SK-N-SH (cell line): ENCODE measurements around the gene ASCL5. TPM values are rescaled to one million over a fixed set of nuclear protein-coding genes. Genes with fewer than 3 reads are reported as not detected.

Source experiments
- CTCF ChIA-PET: fragments of 300-600, 350-600 bp; formaldehyde crosslinking; extraction: SDS; loops from one replicate; lab custom pipeline; 2021; lab: Yijun Ruan, JAX
- POLR2A ChIA-PET: fragments of 350-600 bp; sonication (Branson Sonifier 250); formaldehyde crosslinking; extraction: SDS; loops from one replicate; lab custom pipeline; 2020; ENCODE audit warnings: antibody characterized with exemption, inconsistent platforms; lab: Yijun Ruan, JAX
- DNase-seq: peaks from one replicate; pipeline ENCODE4 v3.0.0; 2012
- H2AFZ ChIP-seq: fragments of 200-600 bp; sonication (generic); 2 replicates; pipeline ENCODE4 v1.8.1; 2016; ENCODE audit warnings: antibody characterized with exemption, mild to moderate bottlenecking, low read depth
- H3F3A ChIP-seq: fragments of 200-600 bp; sonication (generic); replicated peaks from 2 replicates; pipeline ENCODE3; 2016; ENCODE audit warnings: antibody characterized with exemption, mild to moderate bottlenecking; ENCODE audit not compliant: insufficient read depth
- H3K27ac ChIP-seq, 2 experiments: fragments of 200-500 bp in 1 of 2; fragments of 200-600 bp in 1 of 2; sonication (Bioruptor generic) in 1 of 2; sonication (generic), shearing (Covaris generic) in 1 of 2; 2 replicates each; pipeline versions ENCODE4 v1.5.1 to v1.6.1; 2014 to 2016; ENCODE audit warnings: low read depth in 2 of 2, inconsistent platforms in 1 of 2, low read length in 1 of 2, mild to moderate bottlenecking in 1 of 2, mixed read lengths in 1 of 2
- H3K27me3 ChIP-seq: fragments of 200-600 bp; sonication (generic), shearing (Covaris generic); 2 replicates; pipeline ENCODE4 v1.6.1; 2016; ENCODE audit warnings: mixed run types; ENCODE audit not compliant: insufficient read depth
- H3K36me3 ChIP-seq, 2 experiments: fragments of 200-500 bp in 1 of 2; fragments of 200-600 bp in 1 of 2; sonication (Bioruptor generic) in 1 of 2; sonication (generic) in 1 of 2; replicated peaks in 1 of 2; 2 replicates each; pipeline versions ENCODE3 to v1.5.1; 2014 to 2016; ENCODE audit warnings: low read length in 1 of 2, mild to moderate bottlenecking in 1 of 2; ENCODE audit not compliant: insufficient read depth in 2 of 2, control insufficient read depth in 1 of 2
- H3K4me1 ChIP-seq, 2 experiments: fragments of 200-500 bp in 1 of 2; fragments of 200-600 bp in 1 of 2; sonication (Bioruptor generic) in 1 of 2; sonication (generic), shearing (Covaris generic) in 1 of 2; 2 replicates each; pipeline versions ENCODE4 v1.5.1 to v1.6.1; 2014 to 2016; ENCODE audit warnings: low read depth in 1 of 2, low read length in 1 of 2, mixed run types in 1 of 2; ENCODE audit not compliant: insufficient read depth in 2 of 2, control insufficient read depth in 1 of 2
- H3K4me2 ChIP-seq: fragments of 200-600 bp; sonication (generic), shearing (Covaris generic); 2 replicates; pipeline ENCODE4 v1.6.1; 2017; ENCODE audit warnings: mixed run types
- H3K4me3 ChIP-seq, 2 experiments: fragments of 200-500 bp in 1 of 2; fragments of 200-600 bp in 1 of 2; sonication (Bioruptor generic) in 1 of 2; sonication (generic), shearing (Covaris generic) in 1 of 2; 2 replicates each; pipeline versions ENCODE4 v1.5.1 to v1.8.1; 2014 to 2016; ENCODE audit warnings: low read depth in 2 of 2, inconsistent platforms in 1 of 2, low read length in 1 of 2, mild to moderate bottlenecking in 1 of 2, mixed read lengths in 1 of 2, moderate library complexity in 1 of 2
- H3K79me2 ChIP-seq: fragments of 200-600 bp; sonication (generic); 2 replicates; pipeline ENCODE4 v1.8.1; 2017; ENCODE audit warnings: mild to moderate bottlenecking; ENCODE audit not compliant: insufficient read depth
- H3K9ac ChIP-seq: fragments of 200-600 bp; sonication (generic); 2 replicates; pipeline ENCODE4 v1.6.1; 2017; ENCODE audit warnings: mixed run types
- H3K9me2 ChIP-seq: fragments of 200-600 bp; sonication (generic); 2 replicates; pipeline ENCODE4 v1.6.1; 2017; ENCODE audit warnings: mixed run types
- H3K9me3 ChIP-seq: fragments of 200-600 bp; sonication (generic); 2 replicates; pipeline ENCODE4 v1.6.1; 2017; ENCODE audit warnings: mixed run types, mild to moderate bottlenecking, moderate library complexity
- H4K20me1 ChIP-seq: fragments of 200-600 bp; sonication (generic); 2 replicates; pipeline ENCODE4 v1.6.1; 2017; ENCODE audit warnings: mild to moderate bottlenecking, mixed run types; ENCODE audit not compliant: insufficient read depth
- CHD2 ChIP-seq: fragments of 150-350 bp; IDR thresholded peaks from 2 replicates; pipeline ENCODE4 v1.6.1; 2018; ENCODE audit warnings: low read length; ENCODE audit not compliant: partially characterized antibody
- EP300 ChIP-seq, 2 experiments: IDR thresholded peaks; 2 replicates each; pipeline versions ENCODE4 v1.4.0 to v1.6.1; 2012; ENCODE audit warnings: borderline replicate concordance in 1 of 2, low read depth in 1 of 2, low read length in 1 of 2
- FOSL2 ChIP-seq: IDR thresholded peaks from 2 replicates; pipeline ENCODE4 v1.4.0; 2012; ENCODE audit warnings: low read depth, mild to moderate bottlenecking, moderate library complexity, borderline replicate concordance
- FOXJ3 ChIP-seq: sonication (generic); formaldehyde crosslinking; IDR thresholded peaks from 2 replicates; pipeline ENCODE4 v1.5.1; 2020; ENCODE audit warnings: mild to moderate bottlenecking, missing genetic modification reagents
- MEF2A ChIP-seq: IDR thresholded peaks from 2 replicates; pipeline ENCODE4 v1.4.0; 2012; ENCODE audit warnings: low read depth, borderline replicate concordance
- NRF1 ChIP-seq: IDR thresholded peaks from 2 replicates; pipeline ENCODE4 v1.6.1; 2012; ENCODE audit warnings: low read depth, mild to moderate bottlenecking, low read length
- POLR2AphosphoS5 ChIP-seq: IDR thresholded peaks from 2 replicates; pipeline ENCODE4 v1.6.1; 2012; ENCODE audit warnings: low read depth, low read length
- RCOR1 ChIP-seq: fragments of 150-350 bp; IDR thresholded peaks from 2 replicates; pipeline ENCODE4 v1.6.1; 2017; ENCODE audit warnings: antibody characterized with exemption, low read length
- RFX5 ChIP-seq: IDR thresholded peaks from 2 replicates; pipeline ENCODE4 v1.6.1; 2012; ENCODE audit warnings: mild to moderate bottlenecking, improper control_type of control experiment, low read length
- RXRA ChIP-seq: IDR thresholded peaks from 2 replicates; pipeline ENCODE4 v1.4.0; 2012; ENCODE audit warnings: low read depth, mild to moderate bottlenecking, borderline replicate concordance
- SIN3A ChIP-seq: IDR thresholded peaks from 2 replicates; pipeline ENCODE4 v1.6.1; 2012; ENCODE audit warnings: low read depth, mild to moderate bottlenecking, low read length, moderate library complexity, borderline replicate concordance
- SMC3 ChIP-seq: IDR thresholded peaks from 2 replicates; pipeline ENCODE4 v1.6.1; 2012; ENCODE audit warnings: low read depth, low read length, improper control_type of control experiment
- TCF12 ChIP-seq: IDR thresholded peaks from 2 replicates; pipeline ENCODE4 v1.4.0; 2012
- YY1 ChIP-seq: IDR thresholded peaks from 2 replicates; pipeline ENCODE4 v1.4.0; 2012; ENCODE audit warnings: low read depth, mild to moderate bottlenecking
- WGBS: methylation state at CpG from one replicate; pipeline ENCODE4 v1.1.6; 2017; ENCODE audit warnings: low lambda C conversion rate; 5-methylcytosine and 5-hydroxymethylcytosine counted together
- polyA plus RNA-seq, 3 experiments: library from polyadenylated mRNA; depleted of rRNA; stranded (reverse); fragments of >200 nt; gene quantifications; 2 replicates each; pipeline ENCODE4 v1.2.3, GENCODE V29; 2012
- TF ChIP-seq, protein P1 (sequence below): IDR thresholded peaks from 2 replicates; pipeline ENCODE4 v1.4.0; 2012; ENCODE audit warnings: low read depth

Gene ASCL5
- polyA plus RNA-seq, 1 of the 3 experiments (the other 2 are of a cell fraction) = not detected

DNA sequence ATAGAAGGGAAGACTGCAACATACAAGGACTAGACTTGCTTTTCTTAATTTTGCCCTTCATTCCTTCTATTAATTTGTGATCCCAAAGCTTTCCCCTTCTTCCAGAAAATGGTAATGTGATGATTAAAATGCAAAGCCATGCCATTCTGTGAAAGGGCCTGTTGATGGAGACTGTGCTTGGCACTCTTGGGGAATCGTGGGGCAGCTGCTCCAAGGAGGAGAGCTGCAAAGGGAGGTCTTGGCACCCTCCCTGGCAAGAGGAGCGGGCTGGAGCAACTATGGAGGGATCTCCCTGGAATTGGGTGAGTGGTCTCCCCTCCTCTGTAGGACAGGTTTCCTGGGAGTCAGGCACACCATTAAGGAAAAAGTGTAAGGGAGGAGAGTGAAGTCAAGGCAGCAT, 31.4 kb downstream of the ASCL5 start:
- Histone ChIP-seq H2AFZ (no peak overlapping the region), H3K27me3 (peaks cover 22% of the 10 kb centered on the region), H3K79me2 (no peaks in the 10 kb centered on the region), H3K36me3 (no peaks in the 10 kb centered on the region), H3K4me2 (no peak overlapping the region), H3K9me2 (no peaks in the 10 kb centered on the region), H3F3A (no peaks in the 10 kb centered on the region), H3K4me3 (no peak overlapping the region), H3K4me1 (no peaks in the 10 kb centered on the region), H3K9ac (no peak overlapping the region), H4K20me1 (no peaks in the 10 kb centered on the region), H3K9me3 (no peaks in the 10 kb centered on the region), H3K27ac (no peak overlapping the region)
- ChIA-PET CTCF (interaction anchor here (1.8 to 3.5 kb wide), 2 partner anchors 18 to 123 kb away, joined by 8 to 11 read pairs; no protein-coding TSS in a partner anchor), POLR2A (no interaction called here)
- TF ChIP-seq CHD2 = no peak
- TF ChIP-seq MEF2A = no peak
- TF ChIP-seq, protein P1, sequence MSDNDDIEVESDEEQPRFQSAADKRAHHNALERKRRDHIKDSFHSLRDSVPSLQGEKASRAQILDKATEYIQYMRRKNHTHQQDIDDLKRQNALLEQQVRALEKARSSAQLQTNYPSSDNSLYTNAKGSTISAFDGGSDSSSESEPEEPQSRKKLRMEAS = no peak
- no peak for TF ChIP-seq FOXJ3 (CRISPR knock-in tag)
- TF ChIP-seq TCF12 = no peak
- no peak for TF ChIP-seq YY1
- TF ChIP-seq NRF1 = no peak
- TF ChIP-seq FOSL2 = no peak
- 52% methylated on average over 2 of the region's 2 CpGs for WGBS
- DNase-seq = no peak

DNA sequence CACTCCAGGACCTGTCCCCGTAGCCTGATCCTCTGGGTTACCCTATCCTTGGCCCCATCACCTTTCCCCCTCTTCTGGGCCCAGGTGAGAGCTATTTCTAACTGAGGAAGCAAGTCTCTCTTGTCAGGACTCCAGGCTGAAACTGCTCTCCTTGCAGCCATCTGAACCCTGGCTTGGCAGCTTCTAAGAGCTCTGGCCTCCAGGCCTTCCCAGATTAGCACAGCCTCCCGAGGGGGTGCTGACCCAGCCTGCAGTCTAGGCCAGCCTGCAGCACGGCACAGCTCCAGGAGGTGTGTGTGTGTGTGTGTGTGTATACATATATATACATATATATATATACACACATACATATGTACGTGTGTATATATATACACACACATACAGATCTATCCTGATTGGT, 32.2 kb downstream of the ASCL5 start:
- no peaks in the 10 kb centered on the region for H3K9me2 ChIP-seq
- no peak overlapping the region for H3K4me2 ChIP-seq
- H3K27ac ChIP-seq = no peak overlapping the region
- 54% methylated on average over 4 of the region's 4 CpGs for WGBS
- TF ChIP-seq MEF2A (no peak), POLR2AphosphoS5 (no peak), YY1 (no peak), SMC3 (no peak)
- TF ChIP-seq, all 33 proteins: peak for 0
- ChIA-PET CTCF (no interaction called here), POLR2A (no interaction called here)
- Histone ChIP-seq H2AFZ (no peak overlapping the region), H3F3A (no peaks in the 10 kb centered on the region), H3K9me3 (no peaks in the 10 kb centered on the region), H3K9ac (no peak overlapping the region), H3K4me3 (no peak overlapping the region), H3K36me3 (no peaks in the 10 kb centered on the region), H3K4me1 (no peaks in the 10 kb centered on the region), H4K20me1 (no peaks in the 10 kb centered on the region), H3K27me3 (peaks cover 22% of the 10 kb centered on the region), H3K79me2 (no peaks in the 10 kb centered on the region)
- no peak for DNase-seq

GRCh38 chr1:201093962-201094361, 33.0 kb downstream of the ASCL5 start:
- no peak overlapping the region for H3K27ac ChIP-seq
- CTCF ChIA-PET = no interaction called here
- H3K9me3 ChIP-seq = no peaks in the 10 kb centered on the region
- H3K4me1 ChIP-seq = no peaks in the 10 kb centered on the region
- no peak overlapping the region for H3K4me2 ChIP-seq
- no peak overlapping the region for H3K9ac ChIP-seq
- H3K36me3 ChIP-seq = no peaks in the 10 kb centered on the region
- POLR2A ChIA-PET = no interaction called here
- peaks cover 22% of the 10 kb centered on the region for H3K27me3 ChIP-seq
- no peak overlapping the region for H2AFZ ChIP-seq
- no peak overlapping the region for H3K4me3 ChIP-seq
- no peaks in the 10 kb centered on the region for H3K9me2 ChIP-seq
- no peaks in the 10 kb centered on the region for H4K20me1 ChIP-seq
- WGBS = 56% methylated on average over 7 of the region's 7 CpGs
- H3F3A ChIP-seq = no peaks in the 10 kb centered on the region
- DNase-seq = no peak
- no peak for TF ChIP-seq TCF12
- TF ChIP-seq MEF2A = no peak
- no peak for TF ChIP-seq SIN3A
- no peak for TF ChIP-seq RCOR1
- no peak for TF ChIP-seq FOXJ3 (CRISPR knock-in tag)
- TF ChIP-seq FOSL2 = no peak
- TF ChIP-seq RFX5 = no peak
- TF ChIP-seq YY1 = no peak
- TF ChIP-seq, protein P1 = no peak
- TF ChIP-seq CHD2 = no peak
- TF ChIP-seq RXRA = no peak
- TF ChIP-seq EP300 (IDR thresholded peaks at IDR 0.05; ENCODE audit: borderline replicate concordance in 1 of 2, low read depth in 1 of 2, low read length in 1 of 2) = no peak
- no peaks in the 10 kb centered on the region for H3K79me2 ChIP-seq
